Activated T-helper 1 cell treated with anti-CD3 and anti-CD28 coated beads, Interleukin-12 subunit alpha, Interleukin-12 subunit beta, Interleukin-2, Interleukin-4 antibody, amounts not matched to agents 30 ng/mL and 10 ng/mL and 1 ng/mL, durations not matched to agents 14 hours and 24 hours and 36 hours (primary cell): ENCODE results near the gene WNT8B. TPM values are rescaled to one million over a fixed set of nuclear protein-coding genes. Genes with fewer than 3 reads are reported as not detected.

Source experiments
- DNase-seq: peaks from one replicate; pipeline ENCODE4 v3.0.0; 2021; ENCODE audit warnings: low spot score
- H3K27ac Mint-ChIP-seq: one replicate; pipeline ENCODE4 v1.8.0; 2021; ENCODE audit warnings: mild to moderate bottlenecking, mixed read lengths
- H3K27me3 Mint-ChIP-seq: one replicate; pipeline ENCODE4 v1.8.0; 2022; ENCODE audit warnings: mild to moderate bottlenecking, moderate library complexity, mixed read lengths; ENCODE audit not compliant: insufficient read depth
- H3K36me3 Mint-ChIP-seq: one replicate; pipeline ENCODE4 v1.8.0; 2021; ENCODE audit warnings: low read depth, mixed read lengths
- H3K4me1 Mint-ChIP-seq: one replicate; pipeline ENCODE4 v1.8.0; 2021; ENCODE audit warnings: low read depth, mixed read lengths
- H3K4me3 Mint-ChIP-seq: one replicate; pipeline ENCODE4 v1.8.0; 2021; ENCODE audit warnings: mild to moderate bottlenecking, moderate library complexity, mixed read lengths
- H3K9me3 Mint-ChIP-seq: one replicate; pipeline ENCODE4 v1.8.0; 2021; ENCODE audit warnings: mixed read lengths
- intact Hi-C: fragments of 100-400 bp; cut with micrococcal nuclease; formaldehyde crosslinking; loops from one replicate; pipeline ENCODE4 v1.15.1; 2024
- total RNA-seq: library from RNA; stranded (reverse); gene quantifications from 2 replicates; pipeline ENCODE4 v1.2.3, GENCODE V29; 2022

Gene WNT8B
- total RNA-seq, 1 donor from 2014 or later: 0.10 TPM

DNA sequence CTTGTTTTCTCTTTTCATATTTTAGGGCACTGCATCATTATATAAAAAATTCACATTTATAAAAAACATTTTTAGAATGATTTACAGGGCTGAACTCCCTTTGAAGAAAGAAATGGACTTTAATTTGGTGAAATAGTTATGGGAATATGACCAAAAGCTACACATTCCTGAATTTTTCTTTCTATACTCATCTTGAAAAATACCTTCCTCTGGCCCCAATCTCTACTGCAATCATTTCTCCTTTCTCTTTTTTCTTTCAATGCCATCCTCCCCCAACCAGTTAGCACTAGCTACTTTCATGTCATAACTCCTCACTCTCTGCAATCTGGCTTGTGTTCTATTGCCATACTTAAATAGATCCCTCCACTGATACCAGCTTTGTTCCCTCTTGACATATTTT is 6.2 kb downstream of the WNT8B start:
- intact Hi-C loops: no loop called here
- Mint-ChIP-seq H3K27ac (no peak overlapping the region), H3K9me3 (no peaks in the 10 kb centered on the region), H3K4me1 (no peaks in the 10 kb centered on the region), H3K27me3 (no peaks in the 10 kb centered on the region), H3K36me3 (peaks cover 44% of the 10 kb centered on the region), H3K4me3 (no peak overlapping the region)
- DNase-seq: no peak

GRCh38 chr10:100469756-100470155 is 6.9 kb downstream of the WNT8B start:
- no peaks in the 10 kb centered on the region for H3K9me3 Mint-ChIP-seq
- H3K4me3 Mint-ChIP-seq: no peak overlapping the region
- no peak for DNase-seq
- intact Hi-C loops: no loop called here
- no peak overlapping the region for H3K27ac Mint-ChIP-seq
- H3K4me1 Mint-ChIP-seq: no peaks in the 10 kb centered on the region
- H3K36me3 Mint-ChIP-seq: peaks cover 43% of the 10 kb centered on the region
- H3K27me3 Mint-ChIP-seq: peaks cover 2% of the 10 kb centered on the region

DNA sequence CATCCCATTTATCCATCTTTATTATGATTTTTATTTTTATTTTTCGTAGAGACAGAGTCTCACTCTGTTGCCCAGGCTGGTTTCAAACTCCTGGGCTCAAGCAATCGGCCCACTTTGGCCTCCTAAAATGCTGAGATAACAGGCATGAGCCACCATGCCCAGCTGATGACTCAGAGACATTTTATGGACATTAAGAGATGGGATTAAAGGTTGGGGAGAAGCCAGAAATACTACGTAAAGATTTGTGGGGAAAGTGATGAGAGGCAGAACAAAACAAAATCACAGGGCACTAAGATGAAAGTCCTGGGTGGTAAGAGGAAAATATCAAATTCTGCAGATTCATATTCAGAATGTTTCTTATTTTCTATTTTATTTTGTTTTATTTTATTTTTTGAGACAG is 7.6 kb downstream of the WNT8B start:
- intact Hi-C loops: no loop called here

GRCh38 chr10:100477970-100478369 is 15.2 kb downstream of the WNT8B start:
- intact Hi-C loops: no loop called here
- no peak overlapping the region for H3K4me3 Mint-ChIP-seq
- peaks cover 12% of the 10 kb centered on the region for H3K36me3 Mint-ChIP-seq
- DNase-seq: no peak
- H3K27me3 Mint-ChIP-seq: peaks cover 2% of the 10 kb centered on the region
- H3K27ac Mint-ChIP-seq: no peak overlapping the region
- H3K4me1 Mint-ChIP-seq: peaks cover 14% of the 10 kb centered on the region
- no peaks in the 10 kb centered on the region for H3K9me3 Mint-ChIP-seq

More for the DNA sequence above, 7.6 kb downstream of the WNT8B start:
- Mint-ChIP-seq H3K27me3 (peaks cover 2% of the 10 kb centered on the region), H3K4me1 (no peaks in the 10 kb centered on the region), H3K36me3 (peaks cover 41% of the 10 kb centered on the region), H3K9me3 (no peaks in the 10 kb centered on the region), H3K4me3 (no peak overlapping the region), H3K27ac (no peak overlapping the region)
- no peak for DNase-seq

GRCh38 chr10:100479037-100479436 is 16.2 kb downstream of the WNT8B start:
- intact Hi-C loops: no loop called here
- no peak for DNase-seq
- H3K9me3 Mint-ChIP-seq: no peaks in the 10 kb centered on the region
- H3K27me3 Mint-ChIP-seq: peaks cover 2% of the 10 kb centered on the region
- peaks cover 25% of the 10 kb centered on the region for H3K4me1 Mint-ChIP-seq
- H3K4me3 Mint-ChIP-seq: no peak overlapping the region
- peaks cover 10% of the 10 kb centered on the region for H3K36me3 Mint-ChIP-seq
- H3K27ac Mint-ChIP-seq: no peak overlapping the region

DNA sequence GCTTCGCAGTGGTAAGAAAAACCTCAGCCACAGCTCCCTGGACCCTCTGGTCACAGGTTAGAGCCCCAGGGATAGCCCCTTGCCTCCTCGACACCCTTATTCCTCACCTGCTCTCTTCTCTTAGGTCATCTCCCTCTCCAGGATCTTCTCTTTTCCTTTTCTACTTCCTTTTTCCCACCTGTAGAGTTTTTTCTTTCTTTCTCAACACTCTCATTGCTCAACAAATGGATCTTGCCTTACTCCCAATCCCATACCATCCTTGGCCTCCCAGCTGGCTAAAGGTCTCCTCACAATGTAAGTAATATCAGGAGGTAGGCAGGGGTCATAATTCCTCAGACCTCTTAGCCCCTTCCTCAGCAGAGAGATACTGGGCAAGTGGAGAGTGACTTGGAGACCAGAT is 17.2 kb downstream of the WNT8B start:
- peaks cover 34% of the 10 kb centered on the region for H3K4me1 Mint-ChIP-seq
- no peaks in the 10 kb centered on the region for H3K9me3 Mint-ChIP-seq
- H3K4me3 Mint-ChIP-seq: no peak overlapping the region
- DNase-seq: no peak
- H3K27me3 Mint-ChIP-seq: no peaks in the 10 kb centered on the region
- intact Hi-C loops: no loop called here
- no peak overlapping the region for H3K27ac Mint-ChIP-seq
- peaks cover 8% of the 10 kb centered on the region for H3K36me3 Mint-ChIP-seq

GRCh38 chr10:100481462-100482081 is 18.8 kb downstream of the WNT8B start:
- peak overlapping the region; percentile 79 for H3K4me3 Mint-ChIP-seq
- peaks cover 21% of the 10 kb centered on the region for H3K36me3 Mint-ChIP-seq
- peak; percentile 85 for DNase-seq
- peaks cover 41% of the 10 kb centered on the region for H3K4me1 Mint-ChIP-seq
- intact Hi-C loops: loop anchor here (1.0 kb wide), 3 partner anchors 27 to 48 kb away; no protein-coding TSS in a partner anchor
- H3K27ac Mint-ChIP-seq: peak overlapping the region; percentile 42
- no peaks in the 10 kb centered on the region for H3K27me3 Mint-ChIP-seq
- H3K9me3 Mint-ChIP-seq: no peaks in the 10 kb centered on the region

DNA sequence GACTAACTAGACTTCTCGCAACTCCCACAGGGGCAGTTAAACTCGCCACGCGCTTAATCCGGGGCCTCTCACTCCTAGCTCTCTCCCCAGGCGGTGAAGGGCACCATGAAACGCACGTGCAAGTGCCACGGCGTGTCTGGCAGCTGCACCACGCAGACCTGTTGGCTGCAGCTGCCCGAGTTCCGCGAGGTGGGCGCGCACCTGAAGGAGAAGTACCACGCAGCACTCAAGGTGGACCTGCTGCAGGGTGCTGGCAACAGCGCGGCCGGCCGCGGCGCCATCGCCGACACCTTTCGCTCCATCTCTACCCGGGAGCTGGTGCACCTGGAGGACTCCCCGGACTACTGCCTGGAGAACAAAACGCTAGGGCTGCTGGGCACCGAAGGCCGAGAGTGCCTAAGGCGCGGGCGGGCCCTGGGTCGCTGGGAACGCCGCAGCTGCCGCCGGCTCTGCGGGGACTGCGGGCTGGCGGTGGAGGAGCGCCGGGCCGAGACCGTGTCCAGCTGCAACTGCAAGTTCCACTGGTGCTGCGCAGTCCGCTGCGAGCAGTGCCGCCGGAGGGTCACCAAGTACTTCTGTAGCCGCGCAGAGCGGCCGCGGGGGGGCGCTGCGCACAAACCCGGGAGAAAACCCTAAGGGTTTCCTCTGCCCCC is 19.5 kb downstream of the WNT8B start:
- H3K36me3 Mint-ChIP-seq: peaks cover 27% of the 10 kb centered on the region
- peak; percentile 49 for DNase-seq
- intact Hi-C loops: loop anchor here (1.0 kb wide), 2 partner anchors 26 to 36 kb away; no protein-coding TSS in a partner anchor
- peak overlapping the region; percentile 79 for H3K4me3 Mint-ChIP-seq
- H3K27ac Mint-ChIP-seq: peak overlapping the region; percentile 42
- H3K27me3 Mint-ChIP-seq: no peaks in the 10 kb centered on the region
- no peaks in the 10 kb centered on the region for H3K9me3 Mint-ChIP-seq
- peaks cover 48% of the 10 kb centered on the region for H3K4me1 Mint-ChIP-seq

- no peaks in the 10 kb centered on the region for H3K9me3 Mint-ChIP-seq
- H3K4me1 Mint-ChIP-seq: peaks cover 48% of the 10 kb centered on the region
- intact Hi-C loops: loop anchor here (1.0 kb wide), 2 partner anchors 25 to 35 kb away; no protein-coding TSS in a partner anchor
- H3K36me3 Mint-ChIP-seq: peaks cover 27% of the 10 kb centered on the region
- H3K4me3 Mint-ChIP-seq: peak overlapping the region; percentile 79
- no peak for DNase-seq
- peak overlapping the region; percentile 57 for H3K27ac Mint-ChIP-seq
- H3K27me3 Mint-ChIP-seq: no peaks in the 10 kb centered on the region
These were observed 20.0 kb downstream of the WNT8B start for GRCh38 chr10:100482834-100483185.

DNA sequence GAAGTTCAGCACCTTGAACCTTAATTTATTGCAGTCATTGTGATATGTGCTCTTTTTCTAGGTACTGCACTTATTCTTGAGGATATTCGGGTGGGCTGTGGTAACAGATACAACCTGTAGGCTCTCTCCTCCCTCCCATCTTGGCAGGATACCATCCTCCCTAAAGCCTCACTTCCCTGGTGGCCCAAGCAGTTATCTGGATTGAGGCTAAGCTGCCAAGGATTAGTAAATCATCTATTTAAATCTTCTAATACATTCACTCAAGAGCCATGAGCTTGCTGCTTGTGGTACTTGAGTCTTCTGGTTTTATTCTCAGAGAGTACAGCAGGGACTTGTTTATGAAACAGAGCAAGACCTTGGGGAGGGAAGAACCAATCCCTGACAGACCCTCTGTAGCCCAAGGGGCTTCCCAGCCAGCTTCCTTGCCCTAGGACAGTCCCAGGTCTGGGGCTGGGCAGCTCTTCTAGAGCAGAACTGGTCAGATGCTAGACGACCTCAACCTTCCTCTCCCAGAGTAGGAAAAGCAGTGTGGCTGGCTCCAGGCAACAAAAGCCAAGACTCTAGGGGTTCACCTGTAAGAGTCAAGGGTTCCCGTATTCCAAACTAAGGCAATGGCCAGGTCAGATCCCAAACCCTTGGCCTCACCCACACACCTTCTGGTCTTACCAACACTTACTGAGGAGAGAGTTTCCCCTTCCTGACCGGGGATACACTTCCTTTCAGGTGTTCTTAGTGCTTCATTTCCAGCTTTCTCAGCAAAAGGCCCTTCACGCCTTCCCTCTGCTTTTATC is 21.3 kb downstream of the WNT8B start:
- no peaks in the 10 kb centered on the region for H3K9me3 Mint-ChIP-seq
- no peak overlapping the region for H3K27ac Mint-ChIP-seq
- no peak for DNase-seq
- H3K27me3 Mint-ChIP-seq: no peaks in the 10 kb centered on the region
- H3K4me1 Mint-ChIP-seq: peaks cover 49% of the 10 kb centered on the region
- peaks cover 33% of the 10 kb centered on the region for H3K36me3 Mint-ChIP-seq
- intact Hi-C loops: no loop called here
- no peak overlapping the region for H3K4me3 Mint-ChIP-seq

- no peak for DNase-seq
- H3K4me3 Mint-ChIP-seq: no peak overlapping the region
- H3K4me1 Mint-ChIP-seq: peaks cover 54% of the 10 kb centered on the region
- H3K27me3 Mint-ChIP-seq: no peaks in the 10 kb centered on the region
- no peaks in the 10 kb centered on the region for H3K9me3 Mint-ChIP-seq
- intact Hi-C loops: no loop called here
- H3K27ac Mint-ChIP-seq: no peak overlapping the region
- H3K36me3 Mint-ChIP-seq: peaks cover 43% of the 10 kb centered on the region
These were observed 22.6 kb downstream of the WNT8B start for GRCh38 chr10:100485366-100485765.

DNA sequence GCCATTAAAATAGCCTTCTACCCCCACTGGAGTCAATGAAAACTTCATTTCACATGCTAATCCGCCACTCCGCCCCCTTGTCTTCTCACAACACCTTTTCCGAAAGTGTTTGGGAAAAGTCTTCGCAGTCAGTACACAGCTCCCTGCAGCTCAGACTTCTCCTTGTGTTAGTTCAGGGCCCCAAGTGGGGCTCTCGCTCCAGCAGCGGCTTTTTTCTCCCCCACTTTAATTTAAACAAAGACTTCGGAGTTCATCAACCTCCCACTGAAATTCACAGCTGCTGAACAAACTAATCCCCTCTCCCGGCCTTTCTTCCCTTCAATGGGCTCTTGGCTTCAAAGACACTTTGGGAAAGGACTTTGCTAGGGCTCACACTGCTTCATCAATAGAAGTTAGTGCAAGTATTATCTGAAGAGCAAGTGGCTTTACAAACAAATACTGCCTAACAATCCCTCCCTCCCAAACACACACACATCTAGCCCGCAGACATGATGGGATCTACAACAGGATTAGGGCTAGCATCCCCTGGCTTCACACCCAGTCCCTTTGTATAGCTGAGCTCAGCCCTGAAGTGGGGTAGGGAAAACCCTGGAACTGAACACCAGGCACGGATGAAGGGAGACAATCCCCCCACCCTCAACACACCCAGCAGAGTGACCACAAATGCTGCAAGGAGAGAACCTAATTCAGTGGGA is 23.1 kb downstream of the WNT8B start:
- H3K36me3 Mint-ChIP-seq: peaks cover 47% of the 10 kb centered on the region
- H3K9me3 Mint-ChIP-seq: no peaks in the 10 kb centered on the region
- H3K4me3 Mint-ChIP-seq: no peak overlapping the region
- H3K27me3 Mint-ChIP-seq: no peaks in the 10 kb centered on the region
- DNase-seq: no peak
- intact Hi-C loops: no loop called here
- H3K27ac Mint-ChIP-seq: no peak overlapping the region
- H3K4me1 Mint-ChIP-seq: peaks cover 59% of the 10 kb centered on the region
